Testis (tissue), 2 donors: ENCODE measurements around the gene CDH22.

Experiments used
- POLR2A ChIP-seq: fragments of 450-650 bp; IDR thresholded peaks from one replicate; pipeline ENCODE4 v1.6.1; 2017; ENCODE audit warnings: antibody characterized with exemption, mild to moderate bottlenecking, moderate library complexity
- TF ChIP-seq, protein P1 (sequence below), 3 experiments: fragments of 450-650 bp in 2 of 3; fragments of 200-600 bp in 1 of 3; sonication (generic) in 1 of 3; IDR thresholded peaks; one replicate each; pipeline ENCODE4 v1.5.1; 2016 to 2019; ENCODE audit warnings: antibody characterized with exemption in 3 of 3, mild to moderate bottlenecking in 2 of 3, moderate library complexity in 1 of 3

DNA sequence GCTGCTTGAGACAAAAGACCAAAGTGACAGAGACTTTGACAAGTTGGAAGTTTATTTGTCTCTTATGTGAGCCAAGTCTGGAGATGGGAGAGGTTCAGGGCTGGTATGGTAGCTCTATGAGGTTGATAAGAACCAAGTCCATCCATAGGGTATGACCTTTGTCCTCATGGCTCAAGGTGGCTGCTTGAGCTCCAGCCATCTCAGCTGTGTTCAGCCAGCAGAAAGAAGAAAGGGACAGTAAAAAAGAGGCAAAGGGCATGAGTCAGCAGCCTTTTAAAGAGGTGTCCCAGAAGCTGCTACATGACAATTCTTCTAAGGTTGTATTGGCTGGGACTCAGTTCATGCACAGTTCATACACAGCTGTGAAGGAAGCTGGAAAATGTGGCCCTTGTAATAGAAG is 141.2 kb downstream of the CDH22 start:
- TF ChIP-seq, protein P1, sequence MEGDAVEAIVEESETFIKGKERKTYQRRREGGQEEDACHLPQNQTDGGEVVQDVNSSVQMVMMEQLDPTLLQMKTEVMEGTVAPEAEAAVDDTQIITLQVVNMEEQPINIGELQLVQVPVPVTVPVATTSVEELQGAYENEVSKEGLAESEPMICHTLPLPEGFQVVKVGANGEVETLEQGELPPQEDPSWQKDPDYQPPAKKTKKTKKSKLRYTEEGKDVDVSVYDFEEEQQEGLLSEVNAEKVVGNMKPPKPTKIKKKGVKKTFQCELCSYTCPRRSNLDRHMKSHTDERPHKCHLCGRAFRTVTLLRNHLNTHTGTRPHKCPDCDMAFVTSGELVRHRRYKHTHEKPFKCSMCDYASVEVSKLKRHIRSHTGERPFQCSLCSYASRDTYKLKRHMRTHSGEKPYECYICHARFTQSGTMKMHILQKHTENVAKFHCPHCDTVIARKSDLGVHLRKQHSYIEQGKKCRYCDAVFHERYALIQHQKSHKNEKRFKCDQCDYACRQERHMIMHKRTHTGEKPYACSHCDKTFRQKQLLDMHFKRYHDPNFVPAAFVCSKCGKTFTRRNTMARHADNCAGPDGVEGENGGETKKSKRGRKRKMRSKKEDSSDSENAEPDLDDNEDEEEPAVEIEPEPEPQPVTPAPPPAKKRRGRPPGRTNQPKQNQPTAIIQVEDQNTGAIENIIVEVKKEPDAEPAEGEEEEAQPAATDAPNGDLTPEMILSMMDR (IDR thresholded peaks at IDR 0.05): no peak
- no peak for TF ChIP-seq POLR2A
